ENCODE measurements around the gene GRK5.

The GRK5 gene

DNA sequence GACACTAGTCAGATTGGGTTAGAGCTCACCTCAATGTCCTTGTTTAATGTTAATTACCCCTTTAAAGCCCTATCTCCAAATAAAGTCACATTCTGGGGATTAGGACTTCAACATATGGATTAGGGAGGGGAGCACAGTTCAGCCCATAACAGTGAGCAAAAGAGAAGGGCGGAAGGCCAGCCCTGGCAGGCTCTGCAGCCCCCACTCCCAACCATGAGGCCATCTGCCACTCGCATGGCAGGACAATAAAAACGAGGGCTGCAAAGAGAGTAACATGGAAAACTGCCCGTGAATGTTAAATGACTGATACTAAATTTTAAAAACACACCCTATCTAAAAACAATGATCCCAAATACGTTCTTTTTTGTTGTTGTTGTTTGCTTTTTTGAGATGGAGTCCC is 296.4 kb downstream of the GRK5 start:
- H3K27ac ChIP-seq = no peak overlapping the region
- TF ChIP-seq, protein P1, sequence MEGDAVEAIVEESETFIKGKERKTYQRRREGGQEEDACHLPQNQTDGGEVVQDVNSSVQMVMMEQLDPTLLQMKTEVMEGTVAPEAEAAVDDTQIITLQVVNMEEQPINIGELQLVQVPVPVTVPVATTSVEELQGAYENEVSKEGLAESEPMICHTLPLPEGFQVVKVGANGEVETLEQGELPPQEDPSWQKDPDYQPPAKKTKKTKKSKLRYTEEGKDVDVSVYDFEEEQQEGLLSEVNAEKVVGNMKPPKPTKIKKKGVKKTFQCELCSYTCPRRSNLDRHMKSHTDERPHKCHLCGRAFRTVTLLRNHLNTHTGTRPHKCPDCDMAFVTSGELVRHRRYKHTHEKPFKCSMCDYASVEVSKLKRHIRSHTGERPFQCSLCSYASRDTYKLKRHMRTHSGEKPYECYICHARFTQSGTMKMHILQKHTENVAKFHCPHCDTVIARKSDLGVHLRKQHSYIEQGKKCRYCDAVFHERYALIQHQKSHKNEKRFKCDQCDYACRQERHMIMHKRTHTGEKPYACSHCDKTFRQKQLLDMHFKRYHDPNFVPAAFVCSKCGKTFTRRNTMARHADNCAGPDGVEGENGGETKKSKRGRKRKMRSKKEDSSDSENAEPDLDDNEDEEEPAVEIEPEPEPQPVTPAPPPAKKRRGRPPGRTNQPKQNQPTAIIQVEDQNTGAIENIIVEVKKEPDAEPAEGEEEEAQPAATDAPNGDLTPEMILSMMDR (conservative IDR thresholded peaks at IDR 0.05) = no peak

GRCh38 chr10:119504651-119505050 is 297.3 kb downstream of the GRK5 start:
- no peak overlapping the region for H3K27ac ChIP-seq
- TF ChIP-seq, protein P1 (conservative IDR thresholded peaks at IDR 0.05) = no peak

GRCh38 chr10:119505131-119505551 is 297.8 kb downstream of the GRK5 start:
- no peak overlapping the region for H3K27ac ChIP-seq
- TF ChIP-seq, protein P1 (conservative IDR thresholded peaks at IDR 0.05) = no peak
